AG04449 (cell line): ENCODE data around the gene HIVEP2.

ENCODE experiments used
- CTCF ChIA-PET: fragments of 350-600 bp; formaldehyde crosslinking; extraction: SDS; loops from one replicate; lab custom pipeline; 2021; ENCODE audit warnings: antibody characterized with exemption; lab: Yijun Ruan, JAX
- POLR2A ChIA-PET: fragments of 400-600, 350-600 bp; formaldehyde crosslinking; extraction: SDS; loops from one replicate; lab custom pipeline; 2020; ENCODE audit warnings: antibody characterized with exemption, inconsistent platforms; lab: Yijun Ruan, JAX
- DNase-seq: peaks from one replicate; pipeline ENCODE4 v3.0.0-alpha.2; 2010; ENCODE audit warnings: low read depth, low spot score
- H3K4me3 ChIP-seq: 2 replicates; pipeline ENCODE4 v1.5.1; 2011; ENCODE audit warnings: low read depth, mild to moderate bottlenecking, control low read depth, low read length
- CTCF ChIP-seq: IDR thresholded peaks from one replicate; pipeline ENCODE4 v1.5.1; 2011; ENCODE audit warnings: mild to moderate bottlenecking, moderate library complexity, low read length, control low read depth, inconsistent platforms; ENCODE audit not compliant: insufficient read depth; ENCODE audit errors: missing control alignments

HIVEP2 gene

GRCh38 chr6:142946924-142947713 is 2.1 kb upstream of the HIVEP2 start:
- no peak for TF ChIP-seq CTCF
- CTCF ChIA-PET: interaction anchor here (0.5 to 1.7 kb wide), 6 partner anchors 249 to 480 kb away, joined by 3 to 5 read pairs (median 4); no protein-coding TSS in a partner anchor
- no peak for DNase-seq
- POLR2A ChIA-PET: interaction anchor here (1.0 kb wide), 1 partner anchor 20 kb away, joined by 3 read pairs; no protein-coding TSS in a partner anchor
- H3K4me3 ChIP-seq: peak overlapping the region; percentile 89

- ChIA-PET CTCF (interaction anchor here (1.2 to 1.7 kb wide), 5 partner anchors 248 to 481 kb away, joined by 3 to 5 read pairs (median 4); no protein-coding TSS in a partner anchor), POLR2A (interaction anchor here (1.0 kb wide), 1 partner anchor 20 kb away, joined by 3 read pairs; no protein-coding TSS in a partner anchor)
- TF ChIP-seq CTCF: no peak
- H3K4me3 ChIP-seq: peak overlapping the region; percentile 89
- DNase-seq: peak; percentile 87
These were observed 1.4 kb upstream of the HIVEP2 start for GRCh38 chr6:142946181-142946923.

GRCh38 chr6:142945446-142946180 is 637 bp upstream of the HIVEP2 start:
- POLR2A ChIA-PET: interaction anchor here (0.6 to 0.7 kb wide), 2 partner anchors 14 to 250 kb away, joined by 3 read pairs; no protein-coding TSS in a partner anchor

GRCh38 chr6:142944124-142945048 is 590 bp downstream of the HIVEP2 start:
- no peak for TF ChIP-seq CTCF
- POLR2A ChIA-PET: interaction anchor here (0.6 to 1.8 kb wide), 4 partner anchors 15 to 470 kb away, joined by 3 to 5 read pairs (median 3); no protein-coding TSS in a partner anchor
- peak overlapping the region; percentile 89 for H3K4me3 ChIP-seq
- CTCF ChIA-PET: interaction anchor here (1.0 to 1.6 kb wide), 7 partner anchors 11 to 482 kb away, joined by 3 to 6 read pairs (median 3); no protein-coding TSS in a partner anchor
- DNase-seq: no peak

More at GRCh38 chr6:142945446-142946180, 637 bp upstream of the HIVEP2 start:
- no peak for TF ChIP-seq CTCF
- no peak for DNase-seq
- peak overlapping the region; percentile 89 for H3K4me3 ChIP-seq
- CTCF ChIA-PET: interaction anchor here (1.3 to 1.7 kb wide), 2 partner anchors 253 to 471 kb away, joined by 4 read pairs; no protein-coding TSS in a partner anchor

GRCh38 chr6:142943711-142944123 is 1.3 kb downstream of the HIVEP2 start:
- TF ChIP-seq CTCF: no peak
- DNase-seq: no peak
- H3K4me3 ChIP-seq: peak overlapping the region; percentile 89
- CTCF ChIA-PET: interaction anchor here (0.7 to 2.1 kb wide), 14 partner anchors 9 to 482 kb away, joined by 3 to 6 read pairs (median 4); no protein-coding TSS in a partner anchor
- POLR2A ChIA-PET: interaction anchor here (0.9 to 1.8 kb wide), 2 partner anchors 61 to 469 kb away, joined by 3 to 5 read pairs; no protein-coding TSS in a partner anchor
